WTC11 (cell line): ENCODE results near the gene CFAP251. TPM values are rescaled to one million over a fixed set of nuclear protein-coding genes. Genes with fewer than 3 reads are reported as not detected.
A peak's percentile ranks its signal among the peaks of the same experiment; 100 is the strongest.

Experiments used
- ATAC-seq: fragments of 200-7000 bp; cut with Tn5 transposase; 2 replicates; pipeline ENCODE4 v1.10.0; 2021; ENCODE audit warnings: mild to moderate bottlenecking, moderate library complexity
- CTCF ChIA-PET: fragments of 300-600 bp; sonication (Branson Sonifier 250); formaldehyde crosslinking; loops from one replicate; lab custom pipeline; 2021; ENCODE audit warnings: antibody characterized with exemption; lab: Charles Lee
- POLR2A ChIA-PET: fragments of 350-600 bp; sonication (Branson Sonifier 250); formaldehyde crosslinking; loops from one replicate; lab custom pipeline; 2021; ENCODE audit warnings: antibody characterized with exemption; lab: Charles Lee
- DNase-seq: peaks from one replicate; pipeline ENCODE4 v3.0.0; 2021; ENCODE audit warnings: low spot score
- H3K27ac Mint-ChIP-seq: 2 replicates; pipeline ENCODE4 v1.8.0; 2021; ENCODE audit warnings: mixed read lengths
- H3K27me3 Mint-ChIP-seq: 2 replicates; pipeline ENCODE4 v1.8.0; 2021; ENCODE audit warnings: low read depth, mild to moderate bottlenecking, moderate library complexity, mixed read lengths
- H3K36me3 Mint-ChIP-seq: 2 replicates; pipeline ENCODE4 v1.8.0; 2021; ENCODE audit warnings: mixed read lengths
- H3K4me1 Mint-ChIP-seq: 2 replicates; pipeline ENCODE4 v1.8.0; 2022; ENCODE audit warnings: mixed read lengths
- H3K4me3 Mint-ChIP-seq: 2 replicates; pipeline ENCODE4 v1.8.0; 2021; ENCODE audit warnings: mild to moderate bottlenecking, moderate library complexity, mixed read lengths
- H3K9me3 Mint-ChIP-seq: 2 replicates; pipeline ENCODE4 v1.8.0; 2021; ENCODE audit warnings: mixed read lengths
- ATF6 ChIP-seq: sonication (generic); formaldehyde crosslinking; IDR thresholded peaks from 2 replicates; pipeline ENCODE4 v1.8.1; 2023; ENCODE audit warnings: mild to moderate bottlenecking, missing genetic modification reagents
- EMX1 ChIP-seq: fragments of 250-450 bp; sonication (Bioruptor Pico); IDR thresholded peaks from 2 replicates; pipeline ENCODE4 v1.8.0; 2021; ENCODE audit warnings: mild to moderate bottlenecking
- FOXP1 ChIP-seq: sonication (generic); formaldehyde crosslinking; IDR thresholded peaks from 2 replicates; pipeline ENCODE4 v1.8.0; 2022; ENCODE audit warnings: missing genetic modification reagents, mild to moderate bottlenecking, moderate library complexity, borderline replicate concordance
- GABPB1 ChIP-seq: sonication (generic); formaldehyde crosslinking; IDR thresholded peaks from 2 replicates; pipeline ENCODE4 v1.8.1; 2023; ENCODE audit warnings: mild to moderate bottlenecking, missing genetic modification reagents
- HMGXB4 ChIP-seq: sonication (generic); formaldehyde crosslinking; IDR thresholded peaks from 2 replicates; pipeline ENCODE4 v1.8.1; 2023; ENCODE audit warnings: mild to moderate bottlenecking, moderate library complexity, missing genetic modification reagents
- MLX ChIP-seq: sonication (generic); formaldehyde crosslinking; IDR thresholded peaks from 2 replicates; pipeline ENCODE4 v1.8.1; 2023; ENCODE audit warnings: mild to moderate bottlenecking, missing genetic modification reagents, moderate library complexity
- MXD4 ChIP-seq: fragments of 250-450 bp; sonication (Bioruptor Pico); IDR thresholded peaks from 2 replicates; pipeline ENCODE4 v1.8.0; 2021; ENCODE audit warnings: mild to moderate bottlenecking, moderate library complexity, borderline replicate concordance
- NFATC4 ChIP-seq: fragments of 250-450 bp; sonication (Bioruptor Pico); IDR thresholded peaks from 2 replicates; pipeline ENCODE4 v1.9.0; 2021; ENCODE audit warnings: mild to moderate bottlenecking
- NFYB ChIP-seq: sonication (generic); formaldehyde crosslinking; conservative IDR thresholded peaks from 2 replicates; pipeline ENCODE4 v1.8.0; 2022; ENCODE audit warnings: low read depth, missing genetic modification reagents
- NR3C1 ChIP-seq: sonication (generic); formaldehyde crosslinking; conservative IDR thresholded peaks from 2 replicates; pipeline ENCODE4 v1.8.1; 2023; ENCODE audit warnings: low read depth, mild to moderate bottlenecking, missing genetic modification reagents
- OVOL2 ChIP-seq: fragments of 250-450 bp; sonication (Bioruptor Pico); IDR thresholded peaks from 2 replicates; pipeline ENCODE4 v1.9.0; 2021; ENCODE audit warnings: mild to moderate bottlenecking, borderline replicate concordance
- PRDM15 ChIP-seq: sonication (generic); formaldehyde crosslinking; IDR thresholded peaks from 2 replicates; pipeline ENCODE4 v1.8.0; 2022; ENCODE audit warnings: missing genetic modification reagents
- TEAD1 ChIP-seq: sonication (generic); formaldehyde crosslinking; IDR thresholded peaks from 2 replicates; pipeline ENCODE4 v1.8.0; 2022; ENCODE audit warnings: mild to moderate bottlenecking, missing genetic modification reagents
- ZNF263 ChIP-seq: sonication (generic); formaldehyde crosslinking; IDR thresholded peaks from 2 replicates; pipeline ENCODE4 v1.8.1; 2022; ENCODE audit warnings: low read depth, mild to moderate bottlenecking, moderate library complexity, missing genetic modification reagents
- ZNF671 ChIP-seq: fragments of 250-450 bp; sonication (Bioruptor Pico); IDR thresholded peaks from 2 replicates; pipeline ENCODE4 v1.8.0; 2021; ENCODE audit warnings: mild to moderate bottlenecking
- total RNA-seq: library from RNA; stranded (reverse); gene quantifications from 3 replicates; pipeline ENCODE4 v1.2.3, GENCODE V29; 2021
- TF ChIP-seq, protein P1 (sequence below): sonication (generic); formaldehyde crosslinking; IDR thresholded peaks from 2 replicates; pipeline ENCODE4 v1.8.1; 2023; ENCODE audit warnings: mild to moderate bottlenecking, missing genetic modification reagents
- TF ChIP-seq, protein P2 (sequence below): sonication (generic); formaldehyde crosslinking; IDR thresholded peaks from 2 replicates; pipeline ENCODE4 v1.8.0; 2023; ENCODE audit warnings: missing genetic modification reagents, mild to moderate bottlenecking, borderline replicate concordance
- TF ChIP-seq, protein P3 (sequence below): fragments of 250-450 bp; sonication (Bioruptor Pico); IDR thresholded peaks from 2 replicates; pipeline ENCODE4 v1.8.0; 2021; ENCODE audit warnings: mild to moderate bottlenecking

Gene CFAP251
- total RNA-seq, 1 experiment from 2014 or later, result 3.1 TPM

DNA sequence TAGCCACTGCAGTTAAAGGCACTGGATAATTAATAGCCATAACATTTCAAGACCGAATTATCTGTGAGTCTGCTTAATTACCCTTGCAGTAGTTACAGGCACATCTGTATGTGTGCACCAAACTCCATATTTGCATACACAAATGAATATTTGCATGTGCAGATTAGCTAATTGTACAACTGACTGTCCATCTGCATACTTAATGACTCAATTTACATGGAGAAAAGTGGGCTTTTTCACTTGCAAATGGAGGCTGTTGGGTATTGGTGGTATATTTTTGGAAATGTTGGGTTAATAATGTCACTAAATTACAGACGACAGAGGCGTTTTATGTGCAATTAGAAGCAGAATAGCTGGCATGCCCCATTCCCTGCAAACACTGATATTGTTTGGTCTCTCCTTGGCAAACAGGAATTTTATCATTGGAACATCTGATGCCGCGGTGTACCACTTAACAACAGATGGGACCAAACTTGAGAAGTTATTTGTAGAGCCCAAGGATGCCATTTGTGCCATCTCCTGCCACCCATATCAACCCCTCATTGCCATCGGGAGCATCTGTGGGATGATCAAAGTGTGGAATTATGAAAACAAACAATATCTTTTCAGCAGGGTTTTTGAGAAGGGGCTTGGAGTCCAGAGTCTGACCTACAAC lies 39.6 kb downstream of the CFAP251 start:
- TF ChIP-seq NR3C1, result no peak
- TF ChIP-seq, protein P1, sequence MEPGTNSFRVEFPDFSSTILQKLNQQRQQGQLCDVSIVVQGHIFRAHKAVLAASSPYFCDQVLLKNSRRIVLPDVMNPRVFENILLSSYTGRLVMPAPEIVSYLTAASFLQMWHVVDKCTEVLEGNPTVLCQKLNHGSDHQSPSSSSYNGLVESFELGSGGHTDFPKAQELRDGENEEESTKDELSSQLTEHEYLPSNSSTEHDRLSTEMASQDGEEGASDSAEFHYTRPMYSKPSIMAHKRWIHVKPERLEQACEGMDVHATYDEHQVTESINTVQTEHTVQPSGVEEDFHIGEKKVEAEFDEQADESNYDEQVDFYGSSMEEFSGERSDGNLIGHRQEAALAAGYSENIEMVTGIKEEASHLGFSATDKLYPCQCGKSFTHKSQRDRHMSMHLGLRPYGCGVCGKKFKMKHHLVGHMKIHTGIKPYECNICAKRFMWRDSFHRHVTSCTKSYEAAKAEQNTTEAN, result no peak
- TF ChIP-seq NFATC4, result no peak
- TF ChIP-seq ZNF671, result no peak
- TF ChIP-seq HMGXB4 (CRISPR knock-in tag), result no peak
- no peak for TF ChIP-seq ATF6 (CRISPR knock-in tag)
- TF ChIP-seq NFYB (CRISPR knock-in tag), result no peak
- TF ChIP-seq ZNF263, result no peak
- no peak for TF ChIP-seq TEAD1
- no peak for TF ChIP-seq FOXP1
- TF ChIP-seq, protein P2, sequence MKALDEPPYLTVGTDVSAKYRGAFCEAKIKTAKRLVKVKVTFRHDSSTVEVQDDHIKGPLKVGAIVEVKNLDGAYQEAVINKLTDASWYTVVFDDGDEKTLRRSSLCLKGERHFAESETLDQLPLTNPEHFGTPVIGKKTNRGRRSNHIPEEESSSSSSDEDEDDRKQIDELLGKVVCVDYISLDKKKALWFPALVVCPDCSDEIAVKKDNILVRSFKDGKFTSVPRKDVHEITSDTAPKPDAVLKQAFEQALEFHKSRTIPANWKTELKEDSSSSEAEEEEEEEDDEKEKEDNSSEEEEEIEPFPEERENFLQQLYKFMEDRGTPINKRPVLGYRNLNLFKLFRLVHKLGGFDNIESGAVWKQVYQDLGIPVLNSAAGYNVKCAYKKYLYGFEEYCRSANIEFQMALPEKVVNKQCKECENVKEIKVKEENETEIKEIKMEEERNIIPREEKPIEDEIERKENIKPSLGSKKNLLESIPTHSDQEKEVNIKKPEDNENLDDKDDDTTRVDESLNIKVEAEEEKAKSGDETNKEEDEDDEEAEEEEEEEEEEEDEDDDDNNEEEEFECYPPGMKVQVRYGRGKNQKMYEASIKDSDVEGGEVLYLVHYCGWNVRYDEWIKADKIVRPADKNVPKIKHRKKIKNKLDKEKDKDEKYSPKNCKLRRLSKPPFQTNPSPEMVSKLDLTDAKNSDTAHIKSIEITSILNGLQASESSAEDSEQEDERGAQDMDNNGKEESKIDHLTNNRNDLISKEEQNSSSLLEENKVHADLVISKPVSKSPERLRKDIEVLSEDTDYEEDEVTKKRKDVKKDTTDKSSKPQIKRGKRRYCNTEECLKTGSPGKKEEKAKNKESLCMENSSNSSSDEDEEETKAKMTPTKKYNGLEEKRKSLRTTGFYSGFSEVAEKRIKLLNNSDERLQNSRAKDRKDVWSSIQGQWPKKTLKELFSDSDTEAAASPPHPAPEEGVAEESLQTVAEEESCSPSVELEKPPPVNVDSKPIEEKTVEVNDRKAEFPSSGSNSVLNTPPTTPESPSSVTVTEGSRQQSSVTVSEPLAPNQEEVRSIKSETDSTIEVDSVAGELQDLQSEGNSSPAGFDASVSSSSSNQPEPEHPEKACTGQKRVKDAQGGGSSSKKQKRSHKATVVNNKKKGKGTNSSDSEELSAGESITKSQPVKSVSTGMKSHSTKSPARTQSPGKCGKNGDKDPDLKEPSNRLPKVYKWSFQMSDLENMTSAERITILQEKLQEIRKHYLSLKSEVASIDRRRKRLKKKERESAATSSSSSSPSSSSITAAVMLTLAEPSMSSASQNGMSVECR (CRISPR knock-in tag), result no peak
- TF ChIP-seq EMX1 (CRISPR knock-in tag), result no peak
- TF ChIP-seq MLX (CRISPR knock-in tag), result no peak
- no peak for TF ChIP-seq PRDM15 (CRISPR knock-in tag)
- TF ChIP-seq, protein P3, sequence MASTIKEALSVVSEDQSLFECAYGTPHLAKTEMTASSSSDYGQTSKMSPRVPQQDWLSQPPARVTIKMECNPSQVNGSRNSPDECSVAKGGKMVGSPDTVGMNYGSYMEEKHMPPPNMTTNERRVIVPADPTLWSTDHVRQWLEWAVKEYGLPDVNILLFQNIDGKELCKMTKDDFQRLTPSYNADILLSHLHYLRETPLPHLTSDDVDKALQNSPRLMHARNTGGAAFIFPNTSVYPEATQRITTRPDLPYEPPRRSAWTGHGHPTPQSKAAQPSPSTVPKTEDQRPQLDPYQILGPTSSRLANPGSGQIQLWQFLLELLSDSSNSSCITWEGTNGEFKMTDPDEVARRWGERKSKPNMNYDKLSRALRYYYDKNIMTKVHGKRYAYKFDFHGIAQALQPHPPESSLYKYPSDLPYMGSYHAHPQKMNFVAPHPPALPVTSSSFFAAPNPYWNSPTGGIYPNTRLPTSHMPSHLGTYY (CRISPR knock-in tag), result no peak
- TF ChIP-seq MXD4 (CRISPR knock-in tag), result no peak
- TF ChIP-seq GABPB1 (CRISPR knock-in tag), result no peak
- no peak for TF ChIP-seq OVOL2
- H3K4me1 Mint-ChIP-seq, result peaks cover 19% of the 10 kb centered on the region
- H3K27me3 Mint-ChIP-seq, result no peaks in the 10 kb centered on the region; the same call in 1 of the 2 replicates
- DNase-seq, result no peak
- ATAC-seq, result no peak
- H3K9me3 Mint-ChIP-seq, result peaks cover 14% of the 10 kb centered on the region
- ChIA-PET POLR2A (interaction anchor here (0.7 to 1.0 kb wide), 2 partner anchors 23 to 26 kb away, joined by 3 read pairs; no protein-coding TSS in a partner anchor), CTCF (interaction anchor here (0.5 to 2.6 kb wide), 7 partner anchors 8 to 323 kb away, joined by 3 to 8 read pairs (median 4); partner anchors contain the start of genes CFAP251 and RHOF)
- 0 out of 2 replicates have a peak, but pooled peaks cover 2% of the 10 kb centered on the region for H3K36me3 Mint-ChIP-seq
- 0 out of 2 replicates have a peak overlapping the region, but pooled peaks have one; percentile 79 for H3K27ac Mint-ChIP-seq
- no peak overlapping the region for H3K4me3 Mint-ChIP-seq
